Adrenal gland (tissue), 12 donors: ENCODE measurements around the gene DNAJB8. TPM values are rescaled to one million over a fixed set of nuclear protein-coding genes. Genes with fewer than 3 reads are reported as not detected.

Experiments used
- DNase-seq, 7 donors: peaks; one replicate each; pipeline ENCODE4 v3.0.0-alpha.2; 2019 to 2020
- H3K27ac ChIP-seq, 5 donors: fragments of 200-600 bp; sonication (generic) in 4 of 5; 1 replicate in 3 of 5; 2 replicates in 2 of 5; pipeline versions ENCODE4 v1.5.1 to v1.8.0; 2016 to 2020; ENCODE audit warnings: mild to moderate bottlenecking in 1 of 5
- H3K27me3 ChIP-seq: fragments of 200-600 bp; 2 replicates; pipeline ENCODE4 v1.8.0; 2021
- H3K36me3 ChIP-seq, 2 donors: fragments of 200-600 bp; replicated peaks in 1 of 2; 1 replicate in 1 of 2; 2 replicates in 1 of 2; pipeline versions ENCODE4 v1.5.1 to v1.8.0; 2018 to 2022
- H3K4me1 ChIP-seq, 2 donors: fragments of 200-600 bp; replicated peaks in 1 of 2; 1 replicate in 1 of 2; 2 replicates in 1 of 2; pipeline versions ENCODE4 v1.5.1 to v1.8.0; 2018 to 2021
- H3K4me3 ChIP-seq, 4 donors: fragments of 200-600 bp; sonication (generic) in 3 of 4; one replicate each; pipeline ENCODE4 v1.5.1; 2016 to 2018
- H3K9me3 ChIP-seq, 3 donors: fragments of 200-600 bp; sonication (generic) in 1 of 3; replicated peaks in 1 of 3; 1 replicate in 2 of 3; 2 replicates in 1 of 3; pipeline versions ENCODE4 v1.5.1 to v1.8.0; 2016 to 2021
- CTCF ChIP-seq, 6 experiments: fragments of 450-650 bp in 4 of 6; fragments of 200-600 bp in 2 of 6; sonication (generic) in 1 of 6; IDR thresholded peaks; 1 replicate in 5 of 6; 2 replicates in 1 of 6; pipeline versions ENCODE4 v1.5.1 to v1.8.0; 2016 to 2021; ENCODE audit warnings: antibody characterized with exemption in 6 of 6, mild to moderate bottlenecking in 2 of 6, moderate library complexity in 1 of 6
- POLR2A ChIP-seq, 2 donors: fragments of 450-650 bp; IDR thresholded peaks; one replicate each; pipeline ENCODE4 v1.6.1; 2017; ENCODE audit warnings: antibody characterized with exemption in 2 of 2, mild to moderate bottlenecking in 2 of 2, moderate library complexity in 1 of 2
- WGBS, 4 donors: extraction: QIAGEN DNeasy Blood & Tissue Kit in 2 of 4; methylation state at CpG; one replicate each; pipeline versions ENCODE4 v1.1.5 to v1.1.7; 2013 to 2017; 5-methylcytosine and 5-hydroxymethylcytosine counted together
- intact Hi-C, 2 donors: fragments of 100-400 bp; cut with DNase I; formaldehyde crosslinking; loops; one replicate each; pipeline versions ENCODE4 v1.14.1 to v1.15.0; 2022 to 2023
- polyA plus RNA-seq, 3 donors: library from polyadenylated mRNA; stranded (reverse); fragments of 200-250 nt in 2 of 3; fragments of 350-450 nt in 1 of 3; fragmentation: Illumina TruSeq in 1 of 3; extraction: RNeasy Lipid Tissue Mini Kit (QIAGEN cat#74804) in 1 of 3; gene quantifications; one replicate each; pipeline ENCODE4 v1.2.3, GENCODE V29; 2013 to 2014
- total RNA-seq, 9 donors: library from RNA; depleted of rRNA in 4 of 9; stranded (reverse); fragments of >200 nt in 4 of 9; fragments of 120-200 nt in 1 of 9; fragmentation: NEBNext Ultra II Directional in 1 of 9; extraction: Animal tissue kit (Norgen Biotek cat#: 25700) in 1 of 9; gene quantifications; one replicate each; pipeline versions ENCODE4 v1.1.0 to v1.2.4, GENCODE V29; 2013 to 2023
- donor health status: healthy with polysubstance abuse.
- donor health status: Bipolar disorder and iron deficiency.
- donor health status: DM: yes; HTN: yes; CAD: no.
- donor health status: DM: no; HTN: no; CAD: no.
- donor health status: DM: no; HTN: no; CAD: no.
- donor health status: DM: yes; HTN: yes; CAD: no.

DNAJB8 gene
- total and polyA plus RNA-seq, 12 donors: not detected

- TF ChIP-seq CTCF (IDR thresholded peaks at IDR 0.05): no peak
- Histone ChIP-seq H3K27ac (peak overlapping the region in 1 of 5 donors; percentile 47), H3K9me3 (no peaks in the 10 kb centered on the region), H3K36me3 (no peaks in the 10 kb centered on the region), H3K27me3 (peaks cover 4% of the 10 kb centered on the region), H3K4me3 (no peak overlapping the region), H3K4me1 (no peaks in the 10 kb centered on the region)
- intact Hi-C loops: no loop called here
- DNase-seq: peak in 1 of 7 donors; percentile 81
- 78 to 91% (median 84%) methylated on average over 11 to 18 of the region's 18 CpGs for WGBS, 4 donors
Measured at GRCh38 chr3:128458746-128459460, 7.8 kb downstream of the DNAJB8 start.

GRCh38 chr3:128457937-128458336 is 8.8 kb downstream of the DNAJB8 start:
- Histone ChIP-seq H3K4me3 (no peak overlapping the region), H3K27ac (peak overlapping the region in 1 of 5 donors; percentile 47), H3K9me3 (no peaks in the 10 kb centered on the region), H3K27me3 (peaks cover 4% of the 10 kb centered on the region), H3K36me3 (no peaks in the 10 kb centered on the region), H3K4me1 (no peaks in the 10 kb centered on the region)
- intact Hi-C loops: no loop called here
- WGBS, 4 donors: 65 to 82% (median 78%) methylated on average over 12 of the region's 12 CpGs
- TF ChIP-seq POLR2A (IDR thresholded peaks at IDR 0.05) (no peak), CTCF (IDR thresholded peaks at IDR 0.05) (no peak)
- DNase-seq: no peak

GRCh38 chr3:128456776-128457715 is 9.6 kb downstream of the DNAJB8 start:
- WGBS, 4 donors: 41 to 61% (median 44%) methylated on average over 22 to 27 of the region's 27 CpGs
- no peak for TF ChIP-seq CTCF (IDR thresholded peaks at IDR 0.05)
- no peak for TF ChIP-seq POLR2A (IDR thresholded peaks at IDR 0.05)

More at GRCh38 chr3:128456776-128457715, 9.6 kb downstream of the DNAJB8 start:
- DNase-seq: peak in 1 of 7 donors; percentile 75
- Histone ChIP-seq H3K36me3 (no peaks in the 10 kb centered on the region), H3K9me3 (no peaks in the 10 kb centered on the region), H3K4me1 (no peaks in the 10 kb centered on the region), H3K27me3 (peaks cover 4% of the 10 kb centered on the region), H3K4me3 (no peak overlapping the region), H3K27ac (peak overlapping the region in 1 of 5 donors; percentile 38)
- intact Hi-C loops: no loop called here
